BJ (cell line): ENCODE measurements around the gene HES2. TPM values are rescaled to one million over a fixed set of nuclear protein-coding genes. Genes with fewer than 3 reads are reported as not detected.
"Not testable (repeated sequence)": the region's sequence is repeated elsewhere in the genome, so short reads cannot be mapped to it uniquely, and the experiment has no call there.

Experiments
- CTCF ChIA-PET: fragments of 350-600 bp; formaldehyde crosslinking; extraction: SDS; loops from one replicate; lab custom pipeline; 2021; ENCODE audit warnings: antibody characterized with exemption, inconsistent platforms; lab: Yijun Ruan, JAX
- POLR2A ChIA-PET: fragments of 300-600 bp; sonication (Branson Sonifier 250); formaldehyde crosslinking; extraction: SDS; loops from one replicate; lab custom pipeline; 2021; ENCODE audit warnings: antibody characterized with exemption; lab: Charles Lee
- DNase-seq: peaks from one replicate; pipeline ENCODE4 v3.0.0-alpha.2; 2011; ENCODE audit warnings: low read depth
- H3K27me3 ChIP-seq: 2 replicates; pipeline ENCODE4 v1.6.0; 2011; ENCODE audit warnings: low read length; ENCODE audit not compliant: control insufficient read depth, insufficient read depth
- H3K36me3 ChIP-seq: 2 replicates; pipeline ENCODE4 v1.5.1; 2011; ENCODE audit warnings: low read length; ENCODE audit not compliant: control insufficient read depth, insufficient read depth
- H3K4me3 ChIP-seq: 2 replicates; pipeline ENCODE4 v1.5.1; 2011; ENCODE audit warnings: low read depth, mild to moderate bottlenecking, control low read depth, low read length
- CTCF ChIP-seq: IDR thresholded peaks from 2 replicates; pipeline ENCODE4 v1.5.1; 2011; ENCODE audit warnings: low read depth, mild to moderate bottlenecking, control low read depth, inconsistent platforms, low read length, moderate library complexity; ENCODE audit not compliant: insufficient read depth
- polyA plus RNA-seq: library from polyadenylated mRNA; depleted of rRNA; stranded (reverse); fragments of >200 nt; gene quantifications from 2 replicates; pipeline ENCODE4 v1.2.3, GENCODE V29; 2011

The HES2 gene
- polyA plus RNA-seq, 1 experiment: not detected

DNA sequence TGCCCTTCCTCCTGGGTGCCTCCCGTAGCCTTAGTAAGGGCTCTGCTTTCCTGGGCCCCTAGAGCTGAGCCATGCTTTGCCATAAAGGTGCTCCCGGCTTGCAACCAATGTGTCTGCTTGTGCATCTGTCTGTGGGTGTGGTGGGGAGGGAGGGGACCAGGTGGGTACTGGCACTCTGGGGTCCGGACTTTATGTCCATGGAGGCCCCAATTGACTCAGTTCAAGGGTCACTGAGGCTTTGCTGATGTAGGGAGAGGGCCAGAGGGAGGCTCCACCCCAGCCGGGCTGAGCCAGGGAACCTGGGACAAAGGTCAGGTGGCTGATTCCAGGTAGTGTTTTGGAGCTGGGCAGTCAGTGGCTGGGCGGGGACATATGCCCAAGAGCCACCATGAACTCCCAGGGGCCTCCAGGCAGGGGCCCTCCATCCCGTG lies 31.2 kb upstream of the HES2 start:
- ChIA-PET CTCF (interaction anchor here (1.4 to 9.5 kb wide), 2 partner anchors 12 to 19 kb away, joined by 3 to 62 read pairs; no protein-coding TSS in a partner anchor), POLR2A (interaction anchor here (0.7 kb wide), 1 partner anchor 67 kb away, joined by 4 read pairs; no protein-coding TSS in a partner anchor)
- no peak for DNase-seq
- no peak overlapping the region for H3K4me3 ChIP-seq
- no peaks in the 10 kb centered on the region for H3K36me3 ChIP-seq
- H3K27me3 ChIP-seq: peaks cover 38% of the 10 kb centered on the region
- no peak for TF ChIP-seq CTCF

DNA sequence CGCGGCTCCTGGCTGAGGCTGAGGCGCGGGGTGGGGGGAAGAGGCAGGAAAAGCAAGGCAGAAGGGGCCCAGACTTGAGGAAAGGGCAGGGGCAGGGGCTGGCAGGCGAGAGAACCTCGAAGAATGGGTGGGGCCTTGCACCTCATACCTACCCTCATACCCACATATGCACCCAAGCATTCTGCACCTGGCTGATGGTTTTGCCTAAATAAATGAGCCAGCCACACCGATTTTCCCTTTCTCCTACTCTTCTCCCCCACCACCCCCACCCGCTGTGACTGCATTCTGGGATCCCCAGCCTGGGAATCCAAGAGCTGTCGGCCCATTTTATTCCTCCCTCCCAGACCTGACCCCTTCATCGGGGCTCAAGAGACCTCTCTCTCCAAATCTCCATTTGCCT lies 30.8 kb upstream of the HES2 start:
- peaks cover 38% of the 10 kb centered on the region for H3K27me3 ChIP-seq
- POLR2A ChIA-PET: interaction anchor here (0.7 kb wide), 1 partner anchor 67 kb away, joined by 4 read pairs; no protein-coding TSS in a partner anchor
- not testable (repeated sequence) for DNase-seq, H3K36me3 ChIP-seq, H3K4me3 ChIP-seq
- CTCF ChIA-PET: interaction anchor here (1.4 to 9.5 kb wide), 2 partner anchors 11 to 19 kb away, joined by 3 to 62 read pairs; no protein-coding TSS in a partner anchor

DNA sequence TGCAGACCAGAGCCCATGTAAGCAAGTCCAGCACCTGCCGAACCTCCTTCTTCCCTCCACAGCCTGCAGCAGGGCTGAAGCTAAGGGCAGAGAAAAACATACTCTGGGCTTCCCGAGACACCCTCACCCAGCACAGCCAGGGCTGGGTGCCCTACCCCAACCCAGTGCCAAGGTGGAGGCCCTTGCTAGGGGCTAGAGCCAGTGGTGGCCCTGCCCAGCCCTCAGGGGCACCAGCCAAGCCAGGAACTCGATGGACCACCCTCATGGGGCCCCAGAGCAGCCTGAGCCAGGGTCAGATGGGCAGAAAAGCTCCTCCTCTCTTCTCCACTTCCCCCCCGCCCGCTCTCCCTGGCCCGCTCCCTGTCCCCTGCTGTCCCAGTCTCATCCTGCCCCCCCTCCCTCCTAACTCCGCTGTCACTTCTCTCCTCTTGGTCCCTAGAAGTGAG lies 30.3 kb upstream of the HES2 start:
- H3K27me3 ChIP-seq: peaks cover 38% of the 10 kb centered on the region

GRCh38 chr1:6448749-6449631 lies 29.3 kb upstream of the HES2 start:
- ChIA-PET CTCF (interaction anchor here (0.8 to 9.5 kb wide), 4 partner anchors 10 to 37 kb away, joined by 3 to 62 read pairs (median 4); no protein-coding TSS in a partner anchor), POLR2A (interaction anchor here (0.7 kb wide), 1 partner anchor 35 kb away, joined by 3 read pairs; no protein-coding TSS in a partner anchor)
- Histone ChIP-seq H3K27me3 (peaks cover 36% of the 10 kb centered on the region), H3K4me3 (no peak overlapping the region), H3K36me3 (no peaks in the 10 kb centered on the region)
- no peak for DNase-seq
- TF ChIP-seq CTCF: no peak

More for the DNA sequence above, 30.3 kb upstream of the HES2 start:
- no peak for DNase-seq
- no peak for TF ChIP-seq CTCF
- ChIA-PET POLR2A (interaction anchor here (0.7 kb wide), 1 partner anchor 36 kb away, joined by 3 read pairs; no protein-coding TSS in a partner anchor), CTCF (interaction anchor here (1.4 to 9.5 kb wide), 2 partner anchors 11 to 20 kb away, joined by 3 to 62 read pairs; no protein-coding TSS in a partner anchor)
- H3K4me3 ChIP-seq: no peak overlapping the region
- H3K36me3 ChIP-seq: no peaks in the 10 kb centered on the region

DNA sequence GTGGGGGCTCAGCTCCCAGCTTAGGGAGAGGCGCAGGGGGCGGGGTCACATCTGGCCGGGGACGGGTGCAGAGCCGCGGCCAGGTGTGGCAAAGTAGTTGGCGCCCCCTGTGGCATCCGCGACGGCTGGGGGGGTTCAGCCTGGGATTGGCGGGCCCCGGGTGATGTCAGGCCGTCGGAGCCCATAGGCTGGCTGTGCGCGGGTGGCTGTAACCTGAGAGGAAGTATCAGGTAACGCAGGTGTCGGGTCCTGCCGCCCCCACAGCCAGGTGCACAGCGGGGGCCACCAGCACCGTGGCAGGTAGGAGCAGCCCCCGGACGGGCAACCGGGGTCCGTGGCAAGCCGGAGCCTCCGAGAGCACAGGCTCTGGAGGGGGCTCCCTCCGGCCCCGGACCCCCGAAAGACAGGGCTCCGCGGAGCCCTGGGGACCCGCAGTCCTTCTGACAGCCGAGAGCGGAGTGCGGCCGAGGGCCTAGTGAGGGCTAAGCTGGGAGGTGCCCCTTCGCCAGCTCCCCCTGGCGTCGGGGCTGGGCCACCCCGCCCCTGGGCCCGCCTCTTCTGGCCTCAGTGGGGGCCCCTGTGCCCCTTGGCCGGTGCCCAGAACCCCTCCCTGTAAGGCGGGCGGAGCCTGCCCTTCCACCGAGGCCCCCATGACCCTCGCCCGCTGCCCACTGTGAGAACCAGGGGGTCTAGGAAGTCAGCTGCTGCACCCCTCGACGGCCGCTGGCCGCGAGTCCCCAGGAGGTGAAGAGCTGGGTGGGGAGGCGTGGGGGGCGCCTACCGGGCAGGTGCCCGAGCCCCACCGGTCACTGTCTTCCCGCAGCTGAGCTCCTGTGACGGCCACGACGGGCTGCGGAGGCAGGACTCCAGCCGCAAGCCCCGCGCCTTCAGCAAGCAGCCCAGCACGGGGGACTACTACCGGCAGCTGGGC lies 28.4 kb upstream of the HES2 start:
- DNase-seq: no peak
- H3K4me3 ChIP-seq: no peak overlapping the region
- POLR2A ChIA-PET: no interaction called here
- H3K36me3 ChIP-seq: no peaks in the 10 kb centered on the region
- no peak for TF ChIP-seq CTCF
- peaks cover 34% of the 10 kb centered on the region for H3K27me3 ChIP-seq
- CTCF ChIA-PET: interaction anchor here (0.9 to 9.5 kb wide), 3 partner anchors 9 to 84 kb away, joined by 4 to 62 read pairs (median 4); no protein-coding TSS in a partner anchor
